OCI-LY7 (cell line): ENCODE results near the gene MARCKS. TPM values are rescaled to one million over a fixed set of nuclear protein-coding genes. Genes with fewer than 3 reads are reported as not detected.

Source experiments
- BruUV-seq: library from RNA; stranded (reverse); fragments of 400-500 nt; replicated peaks from 2 replicates; lab custom pipeline; 2021; lab: Mats Ljungman, UMichigan
- CTCF ChIA-PET: fragments of 300-600 bp; sonication (Branson Sonifier 250); formaldehyde crosslinking; loops from one replicate; lab custom pipeline; 2022; ENCODE audit warnings: antibody characterized with exemption; ENCODE audit not compliant: unreplicated experiment; lab: Charles Lee
- POLR2A ChIA-PET: fragments of 300-600 bp; sonication (Branson Sonifier 250); formaldehyde crosslinking; loops from one replicate; lab custom pipeline; 2022; ENCODE audit warnings: antibody characterized with exemption; lab: Charles Lee
- DNase-seq: peaks from one replicate; pipeline ENCODE4 v3.0.0-alpha.2; 2015; ENCODE audit warnings: low spot score
- H2AFZ ChIP-seq: fragments of 200-600 bp; sonication (generic), shearing (Covaris generic); 2 replicates; pipeline ENCODE4 v1.6.1; 2014; ENCODE audit warnings: mild to moderate bottlenecking, antibody characterized with exemption, low read length, moderate library complexity
- H3K27ac ChIP-seq: fragments of 200-600 bp; sonication (generic); 2 replicates; pipeline ENCODE4 v1.5.1; 2014; ENCODE audit warnings: mixed run types, low read depth, mild to moderate bottlenecking, moderate library complexity, low read length, inconsistent platforms; ENCODE audit not compliant: poor library complexity, severe bottlenecking
- H3K36me3 ChIP-seq: fragments of 200-600 bp; sonication (generic); 2 replicates; pipeline ENCODE4 v1.6.1; 2014; ENCODE audit warnings: mild to moderate bottlenecking, antibody characterized with exemption, low read length, moderate library complexity, mixed read lengths; ENCODE audit not compliant: insufficient read depth
- H3K4me1 ChIP-seq: fragments of 200-600 bp; sonication (generic); 2 replicates; pipeline ENCODE4 v1.5.1; 2014; ENCODE audit warnings: mild to moderate bottlenecking, low read length; ENCODE audit not compliant: insufficient read depth, poor library complexity, severe bottlenecking
- H3K4me2 ChIP-seq: fragments of 200-600 bp; sonication (generic); 2 replicates; pipeline ENCODE4 v1.6.1; 2014; ENCODE audit warnings: mild to moderate bottlenecking, low read length
- H3K4me3 ChIP-seq: fragments of 200-600 bp; sonication (generic); 2 replicates; pipeline ENCODE4 v1.5.1; 2014; ENCODE audit warnings: mild to moderate bottlenecking, low read depth, low read length; ENCODE audit not compliant: poor library complexity, severe bottlenecking
- H3K79me2 ChIP-seq: fragments of 200-600 bp; sonication (generic); 2 replicates; pipeline ENCODE4 v1.6.1; 2016; ENCODE audit warnings: low read depth, mild to moderate bottlenecking, low read length, moderate library complexity, mixed read lengths; ENCODE audit not compliant: insufficient read depth
- H3K9me2 ChIP-seq: fragments of 200-600 bp; sonication (generic); 2 replicates; pipeline ENCODE4 v1.6.1; 2016; ENCODE audit warnings: mild to moderate bottlenecking, low read length, mixed read lengths; ENCODE audit not compliant: insufficient read depth
- H3K9me3 ChIP-seq: fragments of 200-600 bp; sonication (generic); 2 replicates; pipeline ENCODE4 v1.6.1; 2014; ENCODE audit warnings: mild to moderate bottlenecking, mixed run types, low read length, mixed read lengths
- H4K20me1 ChIP-seq: fragments of 200-600 bp; sonication (generic); 2 replicates; pipeline ENCODE4 v1.6.1; 2014; ENCODE audit warnings: mild to moderate bottlenecking, antibody characterized with exemption, low read length, moderate library complexity, mixed read lengths; ENCODE audit not compliant: insufficient read depth
- EZH2phosphoT487 ChIP-seq: fragments of 200-600 bp; sonication (generic); IDR thresholded peaks from 2 replicates; pipeline ENCODE4 v1.6.1; 2018; ENCODE audit warnings: low read depth, borderline replicate concordance, mild to moderate bottlenecking, mixed run types, antibody characterized with exemption, low read length, moderate library complexity, mixed read lengths
- intact Hi-C: fragments of 100-400 bp; cut with micrococcal nuclease; formaldehyde crosslinking; loops from one replicate; pipeline ENCODE4 v1.10.0; 2022; ENCODE audit not compliant: unreplicated experiment
- total RNA-seq, 2 experiments: library from RNA; depleted of rRNA in 1 of 2; stranded (reverse); fragments of >200 nt in 1 of 2; shearing (Covaris generic) in 1 of 2; gene quantifications; 2 replicates each; pipeline ENCODE4 v1.2.3, GENCODE V29; 2014 to 2022
- TF ChIP-seq, protein P1 (sequence below): fragments of 200-600 bp; sonication (generic); conservative IDR thresholded peaks from 2 replicates; pipeline ENCODE4 v1.5.1; 2014; ENCODE audit warnings: mild to moderate bottlenecking, antibody characterized with exemption, low read length, moderate library complexity, mixed read lengths

The MARCKS gene
- total RNA-seq, 2 experiments from 2014 or later, result 0.03 to 3.9 TPM

DNA sequence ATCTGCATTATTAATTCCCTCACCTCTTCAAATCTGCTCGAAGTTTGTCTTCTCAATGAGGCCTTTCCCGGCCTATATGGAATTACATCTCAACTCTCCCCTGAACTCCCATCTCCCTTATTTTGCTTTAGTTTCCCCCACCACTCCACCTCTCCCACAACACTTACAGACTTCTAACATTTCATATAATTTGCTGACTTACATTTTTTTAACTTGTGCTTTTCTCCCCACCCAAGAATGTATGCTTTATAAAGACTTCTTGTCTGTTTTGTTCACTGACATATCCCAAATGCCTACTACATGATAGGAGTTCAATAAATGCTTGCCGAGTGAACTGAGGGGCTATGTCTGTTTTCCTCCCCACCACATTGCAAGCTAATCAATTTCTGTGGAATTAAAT, 3.9 kb upstream of the MARCKS start:
- CTCF ChIA-PET, result no interaction called here
- no peak for TF ChIP-seq EZH2phosphoT487
- TF ChIP-seq, protein P1, sequence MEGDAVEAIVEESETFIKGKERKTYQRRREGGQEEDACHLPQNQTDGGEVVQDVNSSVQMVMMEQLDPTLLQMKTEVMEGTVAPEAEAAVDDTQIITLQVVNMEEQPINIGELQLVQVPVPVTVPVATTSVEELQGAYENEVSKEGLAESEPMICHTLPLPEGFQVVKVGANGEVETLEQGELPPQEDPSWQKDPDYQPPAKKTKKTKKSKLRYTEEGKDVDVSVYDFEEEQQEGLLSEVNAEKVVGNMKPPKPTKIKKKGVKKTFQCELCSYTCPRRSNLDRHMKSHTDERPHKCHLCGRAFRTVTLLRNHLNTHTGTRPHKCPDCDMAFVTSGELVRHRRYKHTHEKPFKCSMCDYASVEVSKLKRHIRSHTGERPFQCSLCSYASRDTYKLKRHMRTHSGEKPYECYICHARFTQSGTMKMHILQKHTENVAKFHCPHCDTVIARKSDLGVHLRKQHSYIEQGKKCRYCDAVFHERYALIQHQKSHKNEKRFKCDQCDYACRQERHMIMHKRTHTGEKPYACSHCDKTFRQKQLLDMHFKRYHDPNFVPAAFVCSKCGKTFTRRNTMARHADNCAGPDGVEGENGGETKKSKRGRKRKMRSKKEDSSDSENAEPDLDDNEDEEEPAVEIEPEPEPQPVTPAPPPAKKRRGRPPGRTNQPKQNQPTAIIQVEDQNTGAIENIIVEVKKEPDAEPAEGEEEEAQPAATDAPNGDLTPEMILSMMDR, result no peak
- peaks cover 22% of the 10 kb centered on the region for H3K4me1 ChIP-seq
- H2AFZ ChIP-seq, result no peak overlapping the region
- no TSS peak for BruUV-seq
- no peak for DNase-seq
- no peaks in the 10 kb centered on the region for H3K36me3 ChIP-seq
- intact Hi-C loops, result loop anchor here (10.0 kb wide), 1 partner anchor 968 kb away; no protein-coding TSS in a partner anchor
- no peak overlapping the region for H3K4me2 ChIP-seq
- no peak overlapping the region for H3K27ac ChIP-seq
- no peaks in the 10 kb centered on the region for H3K9me3 ChIP-seq
- peaks cover 6% of the 10 kb centered on the region; the same call in 1 of the 2 replicates for H4K20me1 ChIP-seq
- H3K4me3 ChIP-seq, result no peak overlapping the region
- no peaks in the 10 kb centered on the region for H3K9me2 ChIP-seq
- POLR2A ChIA-PET, result no interaction called here
- H3K79me2 ChIP-seq, result no peaks in the 10 kb centered on the region

DNA sequence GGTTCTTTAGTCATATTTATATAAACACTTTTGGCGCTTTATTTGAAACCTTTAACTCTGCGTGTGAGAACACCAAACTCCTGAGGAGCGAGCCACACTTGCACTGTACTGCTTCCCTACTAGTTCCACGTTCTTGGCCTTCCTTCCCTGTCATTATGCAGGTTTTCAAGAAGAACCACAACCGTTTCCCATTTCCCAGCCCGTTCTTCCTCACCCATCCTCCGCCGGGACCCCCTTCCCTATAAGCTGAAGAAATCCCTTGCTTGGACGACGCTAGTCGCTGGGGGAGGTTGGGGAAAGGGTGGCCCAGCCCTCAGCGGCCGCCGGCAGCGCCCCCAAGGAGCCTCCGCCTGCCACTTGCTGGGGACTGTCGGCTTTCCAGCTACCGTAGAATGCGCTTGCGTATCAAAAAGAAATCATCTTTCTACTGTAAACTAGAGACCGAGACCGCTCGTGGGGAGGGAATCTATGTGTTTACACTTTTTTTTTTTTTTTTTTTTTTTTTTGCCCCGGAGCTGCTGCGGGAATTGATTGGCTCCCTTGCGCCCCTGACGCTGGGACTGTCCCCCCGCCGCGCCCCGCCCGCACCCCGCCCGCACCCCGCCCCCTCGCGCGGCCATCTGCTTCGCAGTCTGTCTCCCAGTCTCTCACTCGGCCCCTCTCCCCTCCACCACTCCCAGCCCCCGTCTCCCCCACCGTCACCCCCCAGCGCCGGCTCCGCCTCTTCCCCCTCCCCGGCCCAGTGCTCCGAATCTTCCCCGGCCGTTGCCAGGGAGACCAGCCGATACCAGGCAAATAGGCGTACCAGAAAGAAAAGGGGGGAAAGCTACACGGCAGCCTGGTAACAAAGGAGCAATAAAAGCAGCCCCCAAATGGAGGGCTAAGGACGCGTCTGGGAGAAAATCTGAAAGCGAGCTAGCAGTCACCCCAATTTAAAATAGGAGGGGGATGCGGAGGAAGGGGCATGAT, 2.3 kb upstream of the MARCKS start:
- Histone ChIP-seq H3K79me2 (no peaks in the 10 kb centered on the region), H3K4me1 (peaks cover 30% of the 10 kb centered on the region), H3K27ac (no peak overlapping the region), H3K9me2 (no peaks in the 10 kb centered on the region), H4K20me1 (peaks cover 6% of the 10 kb centered on the region; the same call in 1 of the 2 replicates), H2AFZ (no peak overlapping the region), H3K4me3 (peak overlapping the region; percentile 54), H3K4me2 (peak overlapping the region; percentile 83), H3K36me3 (no peaks in the 10 kb centered on the region), H3K9me3 (no peaks in the 10 kb centered on the region)
- DNase-seq, result peak; percentile 27
- POLR2A ChIA-PET, result interaction anchor here (0.6 to 1.0 kb wide), 3 partner anchors 50 to 175 kb away, joined by 3 to 5 read pairs (median 4); no protein-coding TSS in a partner anchor
- no TSS peak for BruUV-seq
- peak; percentile 87; the same call in 1 of the 2 replicates for TF ChIP-seq EZH2phosphoT487
- TF ChIP-seq, protein P1, result peak; percentile 55
- CTCF ChIA-PET, result no interaction called here
- intact Hi-C loops, result loop anchor here (5.0 to 10.0 kb wide), 2 partner anchors 48 to 970 kb away; no protein-coding TSS in a partner anchor
